ENCODE data around the gene DEFB112.

The DEFB112 gene

GRCh38 chr6:50091641-50092040 lies 41.9 kb upstream of the DEFB112 start:
- no peaks in the 10 kb centered on the region for H3F3A ChIP-seq (ENCODE audit: insufficient read depth)
- no peak overlapping the region for H3K4me3 ChIP-seq (ENCODE audit: insufficient read depth, low read length, poor library complexity, severe bottlenecking)
- no peaks in the 10 kb centered on the region for H3K9me3 ChIP-seq (ENCODE audit: insufficient read depth, low read length)
- no peaks in the 10 kb centered on the region for H4K20me1 ChIP-seq (ENCODE audit: low read depth, low read length)
- no peaks in the 10 kb centered on the region for H3K27me3 ChIP-seq (ENCODE audit: low read length)
- no peak overlapping the region for H2AFZ ChIP-seq (ENCODE audit: low read depth, low read length, severe bottlenecking)
- no peak overlapping the region for H3K27ac ChIP-seq (ENCODE audit: low read depth, low read length)
- H3K36me3 ChIP-seq (ENCODE audit: low read length): no peaks in the 10 kb centered on the region
- H3K4me2 ChIP-seq (ENCODE audit: low read depth, low read length, poor library complexity, severe bottlenecking): no peak overlapping the region
- 0 out of 2 replicates have a peak, but pooled peaks cover 2% of the 10 kb centered on the region for H3K9me2 ChIP-seq (replicated peaks; ENCODE audit: insufficient read depth, low read length)
- no peak overlapping the region for H3K9ac ChIP-seq (ENCODE audit: low read length)
- TF ChIP-seq EZH2phosphoT487 (conservative IDR thresholded peaks at IDR 0.05; ENCODE audit: low read length) (no peak), CTCF (IDR thresholded peaks at IDR 0.05; ENCODE audit: insufficient read depth, low read length, poor library complexity, severe bottlenecking) (no peak)
- H3K79me2 ChIP-seq (ENCODE audit: insufficient read depth, low read length): no peaks in the 10 kb centered on the region

- no peaks in the 10 kb centered on the region for H3K79me2 ChIP-seq (ENCODE audit: insufficient read depth, low read length)
- H3K27me3 ChIP-seq (ENCODE audit: low read length): no peaks in the 10 kb centered on the region
- H3F3A ChIP-seq (ENCODE audit: insufficient read depth): no peaks in the 10 kb centered on the region
- no peak overlapping the region for H3K27ac ChIP-seq (ENCODE audit: low read depth, low read length)
- H2AFZ ChIP-seq (ENCODE audit: low read depth, low read length, severe bottlenecking): no peak overlapping the region
- no peaks in the 10 kb centered on the region for H3K9me3 ChIP-seq (ENCODE audit: insufficient read depth, low read length)
- no peaks in the 10 kb centered on the region for H4K20me1 ChIP-seq (ENCODE audit: low read depth, low read length)
- H3K9ac ChIP-seq (ENCODE audit: low read length): no peak overlapping the region
- H3K9me2 ChIP-seq (replicated peaks; ENCODE audit: insufficient read depth, low read length): 0 out of 2 replicates have a peak, but pooled peaks cover 2% of the 10 kb centered on the region
- no peak overlapping the region for H3K4me3 ChIP-seq (ENCODE audit: insufficient read depth, low read length, poor library complexity, severe bottlenecking)
- no peaks in the 10 kb centered on the region for H3K36me3 ChIP-seq (ENCODE audit: low read length)
- TF ChIP-seq CTCF (IDR thresholded peaks at IDR 0.05; ENCODE audit: insufficient read depth, low read length, poor library complexity, severe bottlenecking): no peak
- TF ChIP-seq EZH2phosphoT487 (conservative IDR thresholded peaks at IDR 0.05; ENCODE audit: low read length): no peak
- H3K4me2 ChIP-seq (ENCODE audit: low read depth, low read length, poor library complexity, severe bottlenecking): no peak overlapping the region
Measured at GRCh38 chr6:50089911-50090310, 40.2 kb upstream of the DEFB112 start.

- Histone ChIP-seq H3K27ac (ENCODE audit: low read depth, low read length) (no peak overlapping the region), H3K9ac (ENCODE audit: low read length) (no peak overlapping the region), H3F3A (ENCODE audit: insufficient read depth) (no peaks in the 10 kb centered on the region), H3K4me3 (ENCODE audit: insufficient read depth, low read length, poor library complexity, severe bottlenecking) (no peak overlapping the region), H3K79me2 (ENCODE audit: insufficient read depth, low read length) (no peaks in the 10 kb centered on the region), H3K9me3 (ENCODE audit: insufficient read depth, low read length) (no peaks in the 10 kb centered on the region), H3K36me3 (ENCODE audit: low read length) (no peaks in the 10 kb centered on the region), H2AFZ (ENCODE audit: low read depth, low read length, severe bottlenecking) (no peak overlapping the region), H3K4me2 (ENCODE audit: low read depth, low read length, poor library complexity, severe bottlenecking) (no peak overlapping the region), H3K9me2 (replicated peaks; ENCODE audit: insufficient read depth, low read length) (0 out of 2 replicates have a peak, but pooled peaks cover 2% of the 10 kb centered on the region), H3K27me3 (ENCODE audit: low read length) (no peaks in the 10 kb centered on the region), H4K20me1 (ENCODE audit: low read depth, low read length) (no peaks in the 10 kb centered on the region)
- TF ChIP-seq CTCF (IDR thresholded peaks at IDR 0.05; ENCODE audit: insufficient read depth, low read length, poor library complexity, severe bottlenecking) (no peak), EZH2phosphoT487 (conservative IDR thresholded peaks at IDR 0.05; ENCODE audit: low read length) (no peak)
Measured at GRCh38 chr6:50087231-50087954, 37.7 kb upstream of the DEFB112 start.
